Measurements from ENCODE around the gene CENPL. TPM values are rescaled to one million over a fixed set of nuclear protein-coding genes. Genes with fewer than 3 reads are reported as not detected.
"Not testable (repeated sequence)": the region's sequence is repeated elsewhere in the genome, so short reads cannot be mapped to it uniquely, and the experiment has no call there.

The CENPL gene
- total RNA-seq, 1 donor, result 8.0 TPM

DNA sequence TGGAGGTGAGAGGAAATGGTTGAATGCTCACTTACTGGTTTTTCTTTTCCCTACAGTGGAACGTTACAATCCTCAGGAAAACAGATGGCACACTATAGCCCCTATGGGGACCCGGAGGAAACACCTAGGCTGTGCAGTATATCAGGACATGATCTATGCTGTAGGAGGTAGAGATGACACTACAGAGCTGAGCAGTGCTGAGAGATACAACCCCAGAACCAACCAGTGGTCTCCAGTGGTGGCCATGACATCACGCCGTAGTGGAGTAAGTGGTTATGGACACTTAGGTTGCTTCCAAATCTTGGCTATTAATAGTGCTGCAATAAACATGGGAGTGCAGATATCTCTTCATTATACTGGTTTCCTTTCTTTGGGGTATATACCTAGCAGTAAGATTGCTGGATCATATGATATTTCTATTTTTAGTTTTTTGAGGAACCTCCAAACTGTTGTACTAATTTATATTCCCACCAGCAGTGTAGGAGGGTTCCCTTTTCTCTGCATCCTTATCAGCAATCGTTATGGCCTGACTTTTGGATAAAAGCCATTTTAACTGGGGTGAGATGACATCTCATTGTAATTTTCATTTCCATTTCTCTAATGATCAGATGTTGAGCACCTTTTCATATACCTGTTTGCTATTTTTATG, 49.0 kb downstream of the CENPL start:
- TF ChIP-seq, protein P1, sequence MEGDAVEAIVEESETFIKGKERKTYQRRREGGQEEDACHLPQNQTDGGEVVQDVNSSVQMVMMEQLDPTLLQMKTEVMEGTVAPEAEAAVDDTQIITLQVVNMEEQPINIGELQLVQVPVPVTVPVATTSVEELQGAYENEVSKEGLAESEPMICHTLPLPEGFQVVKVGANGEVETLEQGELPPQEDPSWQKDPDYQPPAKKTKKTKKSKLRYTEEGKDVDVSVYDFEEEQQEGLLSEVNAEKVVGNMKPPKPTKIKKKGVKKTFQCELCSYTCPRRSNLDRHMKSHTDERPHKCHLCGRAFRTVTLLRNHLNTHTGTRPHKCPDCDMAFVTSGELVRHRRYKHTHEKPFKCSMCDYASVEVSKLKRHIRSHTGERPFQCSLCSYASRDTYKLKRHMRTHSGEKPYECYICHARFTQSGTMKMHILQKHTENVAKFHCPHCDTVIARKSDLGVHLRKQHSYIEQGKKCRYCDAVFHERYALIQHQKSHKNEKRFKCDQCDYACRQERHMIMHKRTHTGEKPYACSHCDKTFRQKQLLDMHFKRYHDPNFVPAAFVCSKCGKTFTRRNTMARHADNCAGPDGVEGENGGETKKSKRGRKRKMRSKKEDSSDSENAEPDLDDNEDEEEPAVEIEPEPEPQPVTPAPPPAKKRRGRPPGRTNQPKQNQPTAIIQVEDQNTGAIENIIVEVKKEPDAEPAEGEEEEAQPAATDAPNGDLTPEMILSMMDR (IDR thresholded peaks at IDR 0.05; ENCODE audit: extremely low read depth, low read depth, low read length), result no peak
- Histone ChIP-seq H3K4me2 (ENCODE audit: insufficient read depth, low read length) (no peak overlapping the region), H3K4me3 (ENCODE audit: insufficient read depth, low read length) (no peak overlapping the region), H3K36me3 (ENCODE audit: insufficient read depth, low read length) (peaks cover 34% of the 10 kb centered on the region), H3K9me3 (ENCODE audit: low read depth, low read length) (no peaks in the 10 kb centered on the region), H3K4me1 (ENCODE audit: insufficient read depth, low read length) (no peaks in the 10 kb centered on the region), H3K79me2 (ENCODE audit: insufficient read depth, low read length) (peaks cover 6% of the 10 kb centered on the region), H4K20me1 (ENCODE audit: insufficient read depth, low read length) (no peaks in the 10 kb centered on the region), H3K27ac (ENCODE audit: low read depth, low read length) (no peak overlapping the region), H3K27me3 (ENCODE audit: insufficient read depth, low read length) (no peaks in the 10 kb centered on the region), H2AFZ (ENCODE audit: low read length) (no peak overlapping the region)
- no peak for DNase-seq (ENCODE audit: insufficient read length, low spot score, missing footprints)

GRCh38 chr1:173771560-173771959, 53.1 kb downstream of the CENPL start:
- Histone ChIP-seq H3K4me3 (ENCODE audit: insufficient read depth, low read length) (no peak overlapping the region), H3K4me2 (ENCODE audit: insufficient read depth, low read length) (no peak overlapping the region), H3K27me3 (ENCODE audit: insufficient read depth, low read length) (no peaks in the 10 kb centered on the region), H2AFZ (ENCODE audit: low read length) (no peak overlapping the region), H3K27ac (ENCODE audit: low read depth, low read length) (no peak overlapping the region), H3K4me1 (ENCODE audit: insufficient read depth, low read length) (no peaks in the 10 kb centered on the region), H3K36me3 (ENCODE audit: insufficient read depth, low read length) (peaks cover 31% of the 10 kb centered on the region), H3K79me2 (ENCODE audit: insufficient read depth, low read length) (no peaks in the 10 kb centered on the region), H3K9me3 (ENCODE audit: low read depth, low read length) (no peaks in the 10 kb centered on the region), H4K20me1 (ENCODE audit: insufficient read depth, low read length) (no peaks in the 10 kb centered on the region)
- TF ChIP-seq, protein P1 (IDR thresholded peaks at IDR 0.05; ENCODE audit: extremely low read depth, low read depth, low read length), result no peak
- DNase-seq (ENCODE audit: insufficient read length, low spot score, missing footprints), result no peak

- H2AFZ ChIP-seq (ENCODE audit: low read length); H4K20me1 ChIP-seq (ENCODE audit: insufficient read depth, low read length); H3K27ac ChIP-seq (ENCODE audit: low read depth, low read length); H3K4me2 ChIP-seq (ENCODE audit: insufficient read depth, low read length); H3K9me3 ChIP-seq (ENCODE audit: low read depth, low read length); DNase-seq (ENCODE audit: insufficient read length, low spot score, missing footprints); H3K79me2 ChIP-seq (ENCODE audit: insufficient read depth, low read length); H3K27me3 ChIP-seq (ENCODE audit: insufficient read depth, low read length); H3K4me1 ChIP-seq (ENCODE audit: insufficient read depth, low read length); H3K4me3 ChIP-seq (ENCODE audit: insufficient read depth, low read length): not testable (repeated sequence)
- peaks cover 20% of the 10 kb centered on the region for H3K36me3 ChIP-seq (ENCODE audit: insufficient read depth, low read length)
These were observed 54.4 kb downstream of the CENPL start for GRCh38 chr1:173770330-173770729.

GRCh38 chr1:173768827-173769226, 55.9 kb downstream of the CENPL start:
- peaks cover 6% of the 10 kb centered on the region for H3K36me3 ChIP-seq (ENCODE audit: insufficient read depth, low read length)
- H3K4me2 ChIP-seq (ENCODE audit: insufficient read depth, low read length), result no peak overlapping the region
- no peak for DNase-seq (ENCODE audit: insufficient read length, low spot score, missing footprints)
- H3K27ac ChIP-seq (ENCODE audit: low read depth, low read length), result no peak overlapping the region
- TF ChIP-seq, protein P1 (IDR thresholded peaks at IDR 0.05; ENCODE audit: extremely low read depth, low read depth, low read length), result no peak
- no peaks in the 10 kb centered on the region for H3K27me3 ChIP-seq (ENCODE audit: insufficient read depth, low read length)
- H3K9me3 ChIP-seq (ENCODE audit: low read depth, low read length), result no peaks in the 10 kb centered on the region
- no peaks in the 10 kb centered on the region for H4K20me1 ChIP-seq (ENCODE audit: insufficient read depth, low read length)
- no peaks in the 10 kb centered on the region for H3K79me2 ChIP-seq (ENCODE audit: insufficient read depth, low read length)
- H3K4me3 ChIP-seq (ENCODE audit: insufficient read depth, low read length), result no peak overlapping the region
- no peaks in the 10 kb centered on the region for H3K4me1 ChIP-seq (ENCODE audit: insufficient read depth, low read length)
- H2AFZ ChIP-seq (ENCODE audit: low read length), result no peak overlapping the region
